HepG2 (cell line): ENCODE measurements around the gene TELO2. TPM values are rescaled to one million over a fixed set of nuclear protein-coding genes. Genes with fewer than 3 reads are reported as not detected.
"Not testable (repeated sequence)": the region's sequence is repeated elsewhere in the genome, so short reads cannot be mapped to it uniquely, and the experiment has no call there.

Experiments
- ATAC-seq: fragments of 200-7000 bp; cut with Tn5 transposase; 3 replicates; pipeline ENCODE4 v1.9.1; 2020; ENCODE audit warnings: mild to moderate bottlenecking, moderate library complexity
- BruUV-seq: library from RNA; stranded (reverse); fragments of 400-500 nt; replicated peaks from 2 replicates; lab custom pipeline; 2021; lab: Mats Ljungman, UMichigan
- CTCF ChIA-PET: fragments of 300-600 bp; formaldehyde crosslinking; extraction: SDS; loops from one replicate; lab custom pipeline; 2021; ENCODE audit warnings: low total read pairs, inconsistent platforms, low intra/inter-chr PET ratio; lab: Yijun Ruan, JAX
- POLR2A ChIA-PET: fragments of 350-600 bp; sonication (Branson Sonifier 250); formaldehyde crosslinking; loops from one replicate; lab custom pipeline; 2020; ENCODE audit warnings: antibody characterized with exemption, inconsistent platforms; lab: Yijun Ruan, JAX
- DNase-seq: peaks from one replicate; pipeline ENCODE4 v3.0.0-alpha.2; 2015; ENCODE audit warnings: low spot score
- FAIRE-seq: peaks from 3 replicates; lab custom pipeline; 2011; peaks lifted over from hg19 to GRCh38; lab: Jason Lieb, UNC
- H2AFZ ChIP-seq: one replicate; pipeline ENCODE4 v1.6.1; 2011; ENCODE audit warnings: low read length, inconsistent platforms
- H3K27ac ChIP-seq: fragments of 300-600 bp; 3 replicates; pipeline ENCODE4 v1.8.0; 2011; ENCODE audit warnings: mixed run types, mild to moderate bottlenecking, mixed read lengths, low read length, inconsistent platforms; ENCODE audit not compliant: insufficient read depth; ENCODE audit errors: extremely low read length
- H3K27me3 ChIP-seq, 2 experiments: fragments of 200-600 bp in 1 of 2; 2 replicates in 1 of 2; 3 replicates in 1 of 2; pipeline versions ENCODE4 v1.6.0 to v1.8.0; 2011; ENCODE audit warnings: low read length in 2 of 2, mild to moderate bottlenecking in 2 of 2, moderate library complexity in 2 of 2, inconsistent platforms in 1 of 2; ENCODE audit not compliant: insufficient read depth in 2 of 2, control insufficient read depth in 1 of 2
- H3K36me3 ChIP-seq, 2 experiments: fragments of 200-600 bp in 1 of 2; replicated peaks in 1 of 2; 2 replicates in 1 of 2; 3 replicates in 1 of 2; pipeline versions ENCODE4 v1.5.1 to v1.8.0; 2011; ENCODE audit warnings: low read length in 2 of 2, inconsistent platforms in 1 of 2; ENCODE audit not compliant: insufficient read depth in 2 of 2, control insufficient read depth in 1 of 2
- H3K4me1 ChIP-seq: 2 replicates; pipeline ENCODE4 v1.5.1; 2012; ENCODE audit warnings: low read length, inconsistent platforms; ENCODE audit not compliant: insufficient read depth
- H3K4me2 ChIP-seq: 2 replicates; pipeline ENCODE4 v1.6.0; 2011; ENCODE audit warnings: low read depth, low read length, inconsistent platforms
- H3K4me3 ChIP-seq, 3 experiments: fragments of 200-600 bp in 1 of 3; sonication (generic), shearing (Covaris generic) in 1 of 3; replicated peaks in 1 of 3; 2 replicates each; pipeline ENCODE4 v1.5.1; 2011 to 2016; ENCODE audit warnings: low read length in 3 of 3, inconsistent platforms in 2 of 3, low read depth in 2 of 3, mild to moderate bottlenecking in 2 of 3, control low read depth in 1 of 3, mixed read lengths in 1 of 3; ENCODE audit not compliant: insufficient read depth in 1 of 3
- H3K79me2 ChIP-seq: one replicate; pipeline ENCODE4 v1.6.1; 2011; ENCODE audit warnings: low read length, inconsistent platforms; ENCODE audit not compliant: insufficient read depth
- H3K9ac ChIP-seq: 2 replicates; pipeline ENCODE4 v1.6.0; 2011; ENCODE audit warnings: mild to moderate bottlenecking, low read depth, low read length, inconsistent platforms; ENCODE audit not compliant: insufficient read depth
- H3K9me3 ChIP-seq: 2 replicates; pipeline ENCODE4 v1.5.1; 2012; ENCODE audit warnings: mild to moderate bottlenecking, low read length
- H4K20me1 ChIP-seq: 2 replicates; pipeline ENCODE4 v1.6.0; 2011; ENCODE audit warnings: inconsistent platforms, mild to moderate bottlenecking, low read length, moderate library complexity; ENCODE audit not compliant: insufficient read depth
- POLR2A ChIP-seq, 2 experiments: IDR thresholded peaks; 2 replicates each; pipeline ENCODE4 v1.6.1; 2011; ENCODE audit warnings: low read depth in 2 of 2, low read length in 2 of 2, mild to moderate bottlenecking in 1 of 2, moderate library complexity in 1 of 2; ENCODE audit not compliant: insufficient read depth in 1 of 2
- ZNF44 ChIP-seq: sonication (generic); formaldehyde crosslinking; IDR thresholded peaks from 2 replicates; pipeline ENCODE4 v1.5.1; 2020; ENCODE audit warnings: mild to moderate bottlenecking, missing genetic modification reagents
- WGBS: methylation state at CpG from one replicate; pipeline ENCODE4 v1.1.6; 2017; ENCODE audit warnings: low lambda C conversion rate; 5-methylcytosine and 5-hydroxymethylcytosine counted together
- in situ Hi-C: cut with HindIII; loops from 2 replicates; pipeline ENCODE4 v1.10.0; 2017; ENCODE audit warnings: low pct_unique_long_range_greater_than_20kb; ENCODE audit not compliant: extremely low pct_ligation_motif_present
- intact Hi-C: fragments of 100-400 bp; cut with micrococcal nuclease; formaldehyde crosslinking; loops from one replicate; pipeline ENCODE4 v1.10.0; 2022; ENCODE audit not compliant: unreplicated experiment
- polyA plus RNA-seq, 8 experiments: library from polyadenylated mRNA; depleted of rRNA in 3 of 8; stranded (reverse) in 7 of 8; unstranded in 1 of 8; fragments of >200 nt; fragmentation: Illumina TruSeq in 4 of 8; extraction: Trizol in 4 of 8; gene quantifications; 2 replicates each; pipeline versions ENCODE4 v1.2.1 to v1.2.3, GENCODE V29; 2011 to 2016; ENCODE audit warnings: low read depth in 4 of 8, missing spikeins in 1 of 8, mixed read lengths in 1 of 8; ENCODE audit not compliant: insufficient read depth in 1 of 8
- total RNA-seq, 5 experiments: library from RNA; depleted of rRNA; stranded (reverse); fragments of >200 nt; fragmentation: Illumina TruSeq; extraction: Trizol; gene quantifications; 2 replicates each; pipeline ENCODE4 v1.2.3, GENCODE V29; 2016; ENCODE audit warnings: low read depth in 1 of 5

TELO2 gene
- total and polyA plus RNA-seq, 2 of the 13 experiments (the other 11 are each of a cell fraction or from before 2014, with no cell fraction given) = 10.1 to 17.9 TPM

- Histone ChIP-seq H3K36me3 (no peaks in the 10 kb centered on the region), H3K9ac (no peak overlapping the region), H2AFZ (no peak overlapping the region), H3K4me1 (peaks cover 32% of the 10 kb centered on the region), H3K27me3 (peaks cover under 1 to 12% of the 10 kb centered on the region in 2 experiments; a peak in 2 of 5 replicates), H4K20me1 (no peaks in the 10 kb centered on the region), H3K79me2 (peaks cover 11% of the 10 kb centered on the region), H3K4me3 (no peak overlapping the region), H3K4me2 (no peak overlapping the region), H3K9me3 (no peaks in the 10 kb centered on the region), H3K27ac (no peak overlapping the region)
- POLR2A ChIA-PET = interaction anchor here (1.0 to 1.7 kb wide), 2 partner anchors 9 to 14 kb away, joined by 4 to 6 read pairs; no protein-coding TSS in a partner anchor
- BruUV-seq = no TSS peak
- TF ChIP-seq POLR2A (IDR thresholded peaks at IDR 0.05; ENCODE audit: insufficient read depth in 1 of 2, low read depth in 2 of 2, low read length in 2 of 2) (peak in 1 of 2 experiments; percentile 35; a peak in 1 of 4 replicates), ZNF44 (no peak)
- in situ Hi-C loops (no loop called here), intact Hi-C loops (no loop called here)
- FAIRE-seq (no peak), ATAC-seq (no peak), DNase-seq (no peak)
- WGBS = 58% methylated on average over 10 of the region's 10 CpGs
- CTCF ChIA-PET = no interaction called here
Measured at GRCh38 chr16:1477033-1477432, 16.1 kb upstream of the TELO2 start.

- ATAC-seq, H3K4me3 ChIP-seq, in situ Hi-C loops, H3K27ac ChIP-seq, DNase-seq, H3K79me2 ChIP-seq, H3K4me2 ChIP-seq, BruUV-seq, POLR2A ChIA-PET, H2AFZ ChIP-seq, H4K20me1 ChIP-seq, FAIRE-seq, H3K9me3 ChIP-seq, intact Hi-C loops, H3K9ac ChIP-seq, CTCF ChIA-PET, H3K36me3 ChIP-seq: not testable (repeated sequence)
- H3K27me3 ChIP-seq = peaks cover 5 to 26% of the 10 kb centered on the region in 2 experiments; a peak in 4 of 5 replicates
- WGBS = 56% methylated on average over 9 of the region's 9 CpGs
- H3K4me1 ChIP-seq = peaks cover 13% of the 10 kb centered on the region
Measured at GRCh38 chr16:1478937-1479336, 14.2 kb upstream of the TELO2 start.
